ENCODE measurements around the gene MRFAP1.

DNA sequence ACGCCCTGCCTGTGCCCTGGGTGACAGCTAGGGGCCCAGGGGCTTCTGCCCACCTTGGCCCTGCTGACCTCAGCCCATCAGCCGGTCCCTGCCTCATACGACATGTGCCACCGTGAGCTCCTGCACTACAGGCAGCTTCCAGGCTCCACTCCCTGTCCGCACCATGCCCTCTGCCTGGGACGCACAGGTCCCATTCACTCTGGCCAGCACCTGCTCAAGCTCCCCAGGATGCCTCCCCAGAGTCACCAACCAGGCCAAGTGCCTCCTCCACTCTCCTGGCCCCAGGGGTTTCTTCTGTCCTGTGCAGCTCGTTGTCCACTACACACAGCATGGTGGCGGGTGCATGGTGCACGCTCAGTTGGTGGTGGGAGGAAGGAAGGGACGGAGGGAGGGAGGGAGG lies 20.2 kb upstream of the MRFAP1 start:
- TF ChIP-seq, protein P1, sequence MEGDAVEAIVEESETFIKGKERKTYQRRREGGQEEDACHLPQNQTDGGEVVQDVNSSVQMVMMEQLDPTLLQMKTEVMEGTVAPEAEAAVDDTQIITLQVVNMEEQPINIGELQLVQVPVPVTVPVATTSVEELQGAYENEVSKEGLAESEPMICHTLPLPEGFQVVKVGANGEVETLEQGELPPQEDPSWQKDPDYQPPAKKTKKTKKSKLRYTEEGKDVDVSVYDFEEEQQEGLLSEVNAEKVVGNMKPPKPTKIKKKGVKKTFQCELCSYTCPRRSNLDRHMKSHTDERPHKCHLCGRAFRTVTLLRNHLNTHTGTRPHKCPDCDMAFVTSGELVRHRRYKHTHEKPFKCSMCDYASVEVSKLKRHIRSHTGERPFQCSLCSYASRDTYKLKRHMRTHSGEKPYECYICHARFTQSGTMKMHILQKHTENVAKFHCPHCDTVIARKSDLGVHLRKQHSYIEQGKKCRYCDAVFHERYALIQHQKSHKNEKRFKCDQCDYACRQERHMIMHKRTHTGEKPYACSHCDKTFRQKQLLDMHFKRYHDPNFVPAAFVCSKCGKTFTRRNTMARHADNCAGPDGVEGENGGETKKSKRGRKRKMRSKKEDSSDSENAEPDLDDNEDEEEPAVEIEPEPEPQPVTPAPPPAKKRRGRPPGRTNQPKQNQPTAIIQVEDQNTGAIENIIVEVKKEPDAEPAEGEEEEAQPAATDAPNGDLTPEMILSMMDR (conservative IDR thresholded peaks at IDR 0.05 in 1 of 2, IDR thresholded peaks at IDR 0.05 in 1 of 2; ENCODE audit: low read depth in 1 of 2, low read length in 2 of 2): no peak
- TF ChIP-seq EZH2 (IDR thresholded peaks at IDR 0.05; ENCODE audit: low read length, missing control alignments): no peak
